ENCODE results near the gene PPFIA1.
"Not testable (repeated sequence)": the region's sequence is repeated elsewhere in the genome, so short reads cannot be mapped to it uniquely, and the experiment has no call there.

PPFIA1 gene

DNA sequence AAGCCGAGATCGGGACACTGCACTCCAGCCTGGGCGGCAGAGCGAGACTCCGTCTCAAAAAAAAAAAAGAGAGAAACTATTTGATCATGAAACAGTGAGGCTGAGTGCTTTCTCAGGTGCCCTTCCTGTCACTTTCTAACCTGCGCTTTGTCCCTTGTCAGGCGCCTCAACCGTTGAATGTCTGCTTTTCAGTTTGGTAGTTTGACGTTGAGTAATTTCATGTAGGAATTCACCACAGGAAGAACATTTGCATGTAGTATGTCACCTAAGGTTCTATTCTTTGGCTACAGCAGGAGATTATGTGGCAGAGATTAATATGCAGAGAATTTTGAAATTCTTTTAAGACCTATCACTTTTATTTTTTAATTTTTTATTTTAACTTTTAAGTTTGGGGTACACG is 57.2 kb downstream of the PPFIA1 start:
- DNase-seq = no peak

DNA sequence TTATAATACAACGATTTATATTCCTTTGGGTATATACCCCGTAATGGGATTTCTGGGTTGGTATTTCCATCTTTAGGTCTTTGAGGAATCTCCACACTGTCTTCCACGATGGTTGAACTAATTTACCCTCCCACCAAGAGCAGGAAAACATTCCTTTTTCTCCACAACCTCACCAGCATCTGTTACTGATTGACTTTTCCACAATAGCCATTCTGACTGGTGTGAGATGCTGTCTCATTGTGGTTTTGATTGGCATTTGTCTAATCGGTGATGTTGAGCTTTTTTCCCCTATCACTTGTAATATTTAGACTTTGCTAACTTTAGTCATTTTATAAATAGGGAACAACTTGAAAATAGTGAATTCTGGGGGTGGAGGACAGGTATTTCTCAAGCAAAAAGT is 58.1 kb downstream of the PPFIA1 start:
- DNase-seq = no peak

- not testable (repeated sequence) for DNase-seq
These were observed 60.9 kb downstream of the PPFIA1 start for GRCh38 chr11:70331320-70331843.

DNA sequence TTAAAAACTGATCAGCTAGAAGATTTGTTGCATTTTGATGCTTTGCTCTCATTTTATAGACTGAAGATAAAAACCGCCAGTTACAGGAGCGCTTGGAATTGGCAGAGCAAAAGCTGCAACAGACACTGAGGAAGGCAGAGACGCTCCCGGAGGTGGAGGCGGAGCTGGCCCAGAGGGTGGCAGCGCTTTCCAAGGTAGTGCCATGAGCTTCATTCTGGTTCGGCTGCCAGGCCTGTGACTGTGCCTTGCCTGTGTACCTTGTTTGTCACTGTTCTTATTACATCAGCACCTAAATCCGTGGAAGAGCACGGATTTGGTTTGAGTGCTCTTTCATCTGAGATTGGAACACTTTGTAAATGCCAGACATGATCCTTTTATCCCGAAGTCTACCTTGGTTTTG is 61.4 kb downstream of the PPFIA1 start:
- no peak for DNase-seq

DNA sequence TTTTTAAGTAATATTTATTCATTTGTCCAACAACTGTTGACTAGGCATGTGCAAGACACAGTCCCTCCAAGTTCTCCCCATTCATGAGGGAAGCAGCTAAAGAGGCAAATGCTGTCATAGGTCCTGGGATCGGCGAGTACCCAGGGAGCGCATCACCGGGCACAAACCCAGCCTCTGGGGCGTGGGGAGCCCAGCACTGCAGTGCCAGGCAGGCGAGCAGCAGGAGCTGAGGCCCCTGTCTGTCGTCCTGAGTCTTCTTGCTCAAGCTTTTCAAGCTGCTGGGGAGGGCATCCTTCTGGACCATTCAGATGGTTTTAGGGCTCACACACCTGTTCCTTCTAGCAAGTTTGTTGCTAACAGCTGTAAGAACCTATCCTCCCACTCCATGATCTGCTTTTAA is 62.1 kb downstream of the PPFIA1 start:
- no peak for DNase-seq

DNA sequence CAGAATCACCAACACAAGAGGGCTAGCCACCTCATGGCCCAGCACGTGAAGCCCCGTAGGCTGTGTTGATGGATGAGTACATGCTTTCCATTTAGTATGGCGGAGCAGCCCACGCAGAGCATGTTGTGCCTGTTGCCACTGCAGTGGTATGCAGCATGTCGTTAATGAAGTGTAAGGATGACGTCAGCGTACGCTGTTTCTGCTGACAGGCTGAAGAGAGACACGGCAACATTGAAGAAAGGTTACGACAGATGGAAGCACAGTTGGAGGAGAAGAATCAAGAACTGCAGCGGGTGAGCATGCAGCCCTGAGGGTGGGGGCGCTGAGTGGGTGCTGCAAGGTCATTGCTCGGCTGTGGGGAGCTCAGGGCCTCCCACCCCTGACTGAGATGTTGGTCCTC is 62.8 kb downstream of the PPFIA1 start:
- no peak for DNase-seq

DNA sequence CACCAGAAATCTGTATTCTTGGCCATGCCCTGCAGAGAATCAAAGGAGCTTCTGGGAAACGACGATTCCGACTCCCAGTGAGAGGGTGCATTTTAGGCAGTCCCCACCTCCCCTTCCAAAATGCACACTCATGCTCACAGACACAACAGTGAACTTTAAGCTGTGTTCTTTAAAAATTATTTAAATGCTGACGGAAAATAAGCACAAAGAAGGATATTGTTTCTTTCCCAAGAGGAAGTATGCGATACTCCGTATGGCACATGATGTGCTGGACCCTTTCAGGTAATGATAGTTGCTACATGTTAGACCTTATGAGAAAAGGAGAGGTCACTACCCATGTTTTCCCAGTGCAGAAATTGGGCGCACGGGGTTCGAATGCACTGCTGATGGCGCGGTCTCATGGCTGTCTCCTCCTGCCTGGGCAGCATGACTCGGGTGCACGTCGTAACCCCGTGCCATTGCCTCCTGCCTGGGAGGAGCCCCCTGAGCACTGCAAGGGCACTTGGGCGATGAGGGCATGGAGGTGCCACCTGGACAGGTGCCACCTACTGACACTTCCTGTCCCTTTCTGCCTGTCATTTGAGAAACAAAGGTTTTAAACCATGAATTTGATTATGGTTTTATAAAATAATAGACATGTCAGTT is 64.0 kb downstream of the PPFIA1 start:
- DNase-seq = no peak

DNA sequence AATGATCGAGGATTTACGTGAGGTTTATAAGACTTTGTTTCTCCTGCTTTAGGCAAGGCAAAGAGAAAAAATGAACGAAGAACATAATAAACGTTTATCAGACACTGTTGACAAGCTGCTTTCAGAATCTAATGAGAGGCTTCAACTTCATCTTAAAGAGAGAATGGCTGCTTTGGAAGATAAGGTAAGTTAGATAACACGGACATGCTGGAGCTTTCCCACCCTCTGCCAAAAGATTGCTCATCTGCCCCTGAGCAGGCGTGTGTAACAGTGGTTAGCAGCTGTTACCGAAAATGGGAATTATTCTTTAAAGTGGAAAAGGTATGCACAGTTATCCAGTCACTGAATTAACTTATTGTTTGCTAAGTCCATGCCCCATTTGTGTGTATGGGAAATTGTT is 65.0 kb downstream of the PPFIA1 start:
- no peak for DNase-seq

- no peak for DNase-seq
These were observed 68.1 kb downstream of the PPFIA1 start for GRCh38 chr11:70338594-70338993.

DNA sequence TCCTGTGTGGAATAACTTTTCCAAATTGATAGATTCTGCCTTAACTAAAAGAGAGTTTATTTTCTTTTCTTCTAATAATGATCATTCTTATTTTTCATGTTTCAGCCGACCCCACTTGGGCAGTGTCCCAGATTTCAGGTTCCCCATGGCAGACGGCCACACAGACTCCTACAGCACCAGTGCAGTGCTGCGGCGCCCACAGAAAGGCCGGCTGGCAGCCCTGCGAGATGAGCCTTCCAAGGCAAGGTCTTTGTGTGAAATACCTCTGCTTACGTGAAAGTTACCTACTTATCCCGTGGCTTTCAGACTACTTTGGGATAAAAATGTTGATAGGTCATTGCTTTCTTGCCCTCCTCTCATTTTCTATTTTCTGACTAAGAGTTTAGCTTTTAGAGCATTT is 68.6 kb downstream of the PPFIA1 start:
- no peak for DNase-seq

DNA sequence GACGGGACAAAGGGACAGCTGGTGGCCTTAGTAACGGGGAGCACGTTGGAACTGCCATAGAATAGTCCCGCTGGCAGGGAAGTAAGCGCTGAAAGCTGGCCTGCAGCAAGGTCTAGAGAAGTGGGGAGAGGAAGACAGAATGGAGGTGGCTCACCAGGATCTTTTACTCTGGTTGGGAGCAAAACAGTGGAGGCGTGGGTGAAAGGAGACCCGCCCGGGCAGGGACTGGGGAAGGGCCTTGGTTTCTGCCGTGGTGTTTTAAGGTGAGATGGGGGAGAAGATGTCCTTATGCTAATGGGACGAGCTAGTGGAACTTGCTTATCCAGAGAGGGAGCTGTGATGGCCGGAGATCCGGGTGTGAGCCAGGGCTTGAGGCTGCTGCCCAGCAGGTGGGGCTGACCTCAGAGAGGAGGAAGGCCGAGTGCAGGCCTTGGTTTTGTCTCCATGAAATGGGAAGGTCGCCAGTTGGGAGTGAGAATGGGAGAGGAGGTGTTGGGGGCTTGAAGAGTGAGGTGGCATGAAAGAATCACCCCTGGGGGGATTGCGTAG is 71.5 kb downstream of the PPFIA1 start:
- no peak for DNase-seq

- no peak for DNase-seq
These were observed 73.1 kb downstream of the PPFIA1 start for GRCh38 chr11:70343636-70344035.

DNA sequence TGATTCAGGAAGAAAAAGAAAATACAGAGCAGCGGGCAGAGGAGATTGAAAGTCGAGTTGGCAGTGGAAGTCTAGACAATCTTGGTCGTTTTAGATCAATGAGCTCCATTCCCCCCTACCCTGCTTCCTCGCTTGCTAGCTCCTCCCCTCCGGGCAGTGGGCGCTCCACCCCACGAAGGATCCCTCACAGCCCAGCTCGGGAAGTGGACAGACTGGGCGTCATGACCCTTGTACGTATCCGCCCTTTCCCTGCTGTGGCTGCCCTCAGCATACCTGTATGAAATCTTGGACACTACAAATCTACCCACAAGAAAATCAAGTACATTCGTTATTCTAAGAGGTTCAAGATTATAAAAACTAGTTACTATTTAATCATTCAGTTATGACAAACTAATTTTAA is 77.7 kb downstream of the PPFIA1 start:
- DNase-seq = no peak

- no peak for DNase-seq
These were observed 78.1 kb downstream of the PPFIA1 start for GRCh38 chr11:70348608-70349007.

GRCh38 chr11:70351646-70352045 is 81.2 kb downstream of the PPFIA1 start:
- DNase-seq = no peak

- DNase-seq = no peak
These were observed 81.6 kb downstream of the PPFIA1 start for GRCh38 chr11:70352100-70352499.

GRCh38 chr11:70352601-70353000 is 82.1 kb downstream of the PPFIA1 start:
- no peak for DNase-seq

GRCh38 chr11:70353329-70353728 is 82.8 kb downstream of the PPFIA1 start:
- DNase-seq = no peak

DNA sequence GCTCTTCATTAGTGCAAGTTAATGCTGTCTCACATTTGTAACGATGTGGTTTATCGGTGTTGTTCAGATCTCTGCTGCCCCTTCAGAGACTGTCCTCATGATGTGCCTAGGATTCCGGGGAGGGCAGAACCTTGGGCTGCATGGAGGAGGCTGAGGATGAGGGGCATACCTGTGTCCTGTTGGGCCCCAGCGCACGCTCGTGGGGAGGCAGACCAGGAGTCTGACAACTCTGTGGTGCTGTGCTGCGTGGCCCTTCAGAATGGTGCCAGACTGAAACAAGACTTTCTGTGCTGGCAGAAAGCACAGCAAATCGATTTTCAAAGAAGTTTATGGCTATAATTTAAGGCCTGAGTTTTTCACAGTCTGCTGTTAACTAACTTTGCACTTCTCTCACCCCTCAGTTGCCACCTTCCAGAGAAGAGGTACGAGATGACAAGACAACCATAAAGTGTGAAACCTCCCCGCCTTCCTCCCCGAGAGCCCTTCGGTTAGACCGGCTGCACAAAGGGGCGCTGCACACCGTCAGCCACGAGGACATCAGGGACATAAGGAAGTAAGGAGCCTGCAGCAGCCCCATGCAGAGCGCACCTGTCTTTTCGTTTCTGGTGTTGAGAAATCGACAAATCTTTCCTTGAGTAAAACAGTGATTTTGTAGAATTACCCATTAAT is 83.5 kb downstream of the PPFIA1 start:
- DNase-seq = no peak

DNA sequence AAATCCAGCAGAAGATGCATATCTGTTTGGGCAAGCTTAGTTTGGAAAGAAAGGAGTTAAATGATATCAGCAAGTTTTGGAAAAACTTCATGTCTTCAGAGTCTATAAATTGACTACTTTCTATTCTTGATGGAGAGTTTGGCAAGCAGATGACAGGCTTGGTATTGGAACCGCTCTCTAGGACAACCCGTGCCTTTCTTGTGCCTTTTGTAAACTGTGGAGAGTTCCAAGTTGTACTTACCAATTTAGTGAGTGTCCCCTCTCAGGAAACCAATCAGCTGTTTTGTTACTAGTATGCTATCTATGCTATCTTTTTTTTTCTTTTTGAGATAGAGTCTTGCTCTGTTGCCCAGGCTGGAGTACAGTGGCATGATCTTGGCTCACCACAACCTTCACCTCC is 84.1 kb downstream of the PPFIA1 start:
- DNase-seq = no peak

GRCh38 chr11:70358753-70359152 is 88.3 kb downstream of the PPFIA1 start:
- DNase-seq = peak; percentile 80

DNA sequence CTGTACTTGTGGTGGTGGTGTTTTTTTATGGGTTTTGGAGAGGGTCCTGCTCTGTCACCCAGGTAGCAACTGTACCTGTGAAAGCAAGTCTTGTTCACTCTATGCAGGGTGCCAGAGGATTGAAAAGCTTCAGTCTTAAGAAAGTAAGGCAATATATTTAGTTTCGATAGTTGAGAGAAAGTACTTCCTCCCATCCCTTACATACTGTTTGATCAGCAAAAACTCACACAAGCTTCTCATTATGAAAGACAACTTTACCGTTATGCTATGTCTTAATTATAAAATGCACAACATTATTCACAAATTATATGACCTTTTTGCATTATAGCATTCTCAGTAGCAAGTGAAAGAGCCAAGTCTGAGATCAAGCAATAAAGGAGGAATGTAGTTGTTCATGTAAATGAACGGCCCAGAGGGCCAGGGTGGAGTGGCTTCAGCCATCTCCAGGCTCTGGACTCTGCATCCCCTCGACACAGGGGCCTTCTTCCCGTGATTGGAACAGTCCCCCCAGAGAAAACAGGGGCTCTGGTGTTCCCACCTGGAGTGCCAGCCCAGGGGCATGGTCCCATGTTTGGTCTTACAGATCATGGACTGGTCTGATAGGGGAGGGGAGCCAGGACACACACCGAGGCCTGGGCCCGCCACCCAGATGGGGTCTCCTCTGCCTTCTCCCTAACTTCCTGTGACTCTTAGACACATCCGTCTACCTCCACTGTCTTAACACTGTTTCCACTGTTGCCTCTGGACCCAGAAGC is 89.1 kb downstream of the PPFIA1 start:
- no peak for DNase-seq

- no peak for DNase-seq
These were observed 89.7 kb downstream of the PPFIA1 start for GRCh38 chr11:70360211-70360610.

- DNase-seq = no peak
These were observed 93.7 kb downstream of the PPFIA1 start for GRCh38 chr11:70364178-70364577.
